Endodermal cell (in vitro differentiated cells): ENCODE measurements around the gene TPSD1. TPM values are rescaled to one million over a fixed set of nuclear protein-coding genes. Genes with fewer than 3 reads are reported as not detected.
"Not testable (repeated sequence)": the region's sequence is repeated elsewhere in the genome, so short reads cannot be mapped to it uniquely, and the experiment has no call there.

Experiments
- DNase-seq: peaks from one replicate; pipeline ENCODE4 v3.0.0-alpha.2; 2017
- H3K27ac ChIP-seq: 2 replicates; pipeline ENCODE4 v1.5.1; 2013; ENCODE audit warnings: mild to moderate bottlenecking, low read depth, low read length, moderate library complexity
- H3K27me3 ChIP-seq: 2 replicates; pipeline ENCODE4 v1.6.1; 2013; ENCODE audit warnings: mild to moderate bottlenecking, low read length, moderate library complexity; ENCODE audit not compliant: insufficient read depth, control insufficient read depth, poor library complexity, severe bottlenecking
- H3K36me3 ChIP-seq: 2 replicates; pipeline ENCODE4 v1.7.0; 2013; ENCODE audit warnings: mild to moderate bottlenecking, low read length, moderate library complexity; ENCODE audit not compliant: control insufficient read depth, insufficient read depth
- H3K4me1 ChIP-seq: one replicate; pipeline ENCODE4 v1.7.0; 2013; ENCODE audit warnings: low read length; ENCODE audit not compliant: control insufficient read depth, insufficient read depth
- H3K4me3 ChIP-seq: 2 replicates; pipeline ENCODE4 v1.5.1; 2013; ENCODE audit warnings: mild to moderate bottlenecking, low read length, moderate library complexity
- H3K9ac ChIP-seq: 2 replicates; pipeline ENCODE4 v1.6.1; 2013; ENCODE audit warnings: mild to moderate bottlenecking, low read length, moderate library complexity; ENCODE audit not compliant: poor library complexity, severe bottlenecking; ENCODE audit errors: extremely low read depth
- H3K9me3 ChIP-seq: 2 replicates; pipeline ENCODE4 v1.6.1; 2013; ENCODE audit warnings: mild to moderate bottlenecking, low read length, moderate library complexity; ENCODE audit not compliant: control insufficient read depth
- H3K27ac Mint-ChIP-seq: 2 replicates; pipeline ENCODE4 v1.8.0; 2020; ENCODE audit warnings: mixed read lengths
- H3K27me3 Mint-ChIP-seq: 2 replicates; pipeline ENCODE4 v1.8.0; 2021; ENCODE audit warnings: mild to moderate bottlenecking, mixed read lengths; ENCODE audit not compliant: insufficient read depth
- H3K36me3 Mint-ChIP-seq: 2 replicates; pipeline ENCODE4 v1.8.0; 2020; ENCODE audit warnings: low read depth, mixed read lengths
- H3K4me1 Mint-ChIP-seq: 2 replicates; pipeline ENCODE4 v1.8.0; 2020; ENCODE audit warnings: mixed read lengths
- H3K4me3 Mint-ChIP-seq: 2 replicates; pipeline ENCODE4 v1.8.0; 2020; ENCODE audit warnings: mild to moderate bottlenecking, moderate library complexity, mixed read lengths
- H3K9me3 Mint-ChIP-seq: 2 replicates; pipeline ENCODE4 v1.8.0; 2020; ENCODE audit warnings: mild to moderate bottlenecking, mixed read lengths
- whole genome bisulfite sequencing, 2 experiments: methylation state at CpG; one replicate each; pipeline versions ENCODE4 v1.1.5 to v1.1.7; 2013; ENCODE audit warnings: missing lambda C conversion rate in 2 of 2, mixed read lengths in 1 of 2; ENCODE audit not compliant: insufficient coverage in 1 of 2, insufficient read length in 1 of 2; 5-methylcytosine and 5-hydroxymethylcytosine counted together
- long read RNA-seq, 4 experiments: library from polyadenylated mRNA in 2 of 4; library from RNA in 1 of 4; library from capped mRNA in 1 of 4; stranded (forward) in 3 of 4; unstranded in 1 of 4; transcript quantifications; one replicate each; pipeline ENCODE4 v2.0.0, GENCODE V29; 2020 to 2021; ENCODE audit warnings: inconsistent platforms in 1 of 4
- polyA plus RNA-seq, 2 experiments: library from polyadenylated mRNA; stranded (reverse); fragments of 50-300 nt; gene quantifications; one replicate each; pipeline ENCODE4 v1.2.3, GENCODE V29; 2013
- total RNA-seq, 2 donors: library from RNA; stranded (reverse); fragmentation: NEBNext Ultra II Directional in 1 of 2; extraction: Animal tissue kit (Norgen Biotek cat#: 25700) in 1 of 2; gene quantifications; 2 replicates in 1 of 2; 3 replicates in 1 of 2; pipeline ENCODE4 v1.2.1, GENCODE V29; 2021
- TF ChIP-seq, protein P1 (sequence below): fragments of 200-600 bp; sonication (generic); conservative IDR thresholded peaks from 2 replicates; pipeline ENCODE4 v1.5.0; 2021; ENCODE audit warnings: antibody characterized with exemption, mild to moderate bottlenecking

TPSD1 gene
- total RNA-seq = not detected
- not detected for polyA plus RNA-seq (2013, experiment 1 of 2)
- not detected for polyA plus RNA-seq (2013, experiment 2 of 2)
- long read RNA-seq, experiment 1 = 0 reads
- long read RNA-seq, experiment 2 = 0 reads
- long read RNA-seq, experiment 3 = 0 reads
- long read RNA-seq, experiment 4 = 0 reads

DNA sequence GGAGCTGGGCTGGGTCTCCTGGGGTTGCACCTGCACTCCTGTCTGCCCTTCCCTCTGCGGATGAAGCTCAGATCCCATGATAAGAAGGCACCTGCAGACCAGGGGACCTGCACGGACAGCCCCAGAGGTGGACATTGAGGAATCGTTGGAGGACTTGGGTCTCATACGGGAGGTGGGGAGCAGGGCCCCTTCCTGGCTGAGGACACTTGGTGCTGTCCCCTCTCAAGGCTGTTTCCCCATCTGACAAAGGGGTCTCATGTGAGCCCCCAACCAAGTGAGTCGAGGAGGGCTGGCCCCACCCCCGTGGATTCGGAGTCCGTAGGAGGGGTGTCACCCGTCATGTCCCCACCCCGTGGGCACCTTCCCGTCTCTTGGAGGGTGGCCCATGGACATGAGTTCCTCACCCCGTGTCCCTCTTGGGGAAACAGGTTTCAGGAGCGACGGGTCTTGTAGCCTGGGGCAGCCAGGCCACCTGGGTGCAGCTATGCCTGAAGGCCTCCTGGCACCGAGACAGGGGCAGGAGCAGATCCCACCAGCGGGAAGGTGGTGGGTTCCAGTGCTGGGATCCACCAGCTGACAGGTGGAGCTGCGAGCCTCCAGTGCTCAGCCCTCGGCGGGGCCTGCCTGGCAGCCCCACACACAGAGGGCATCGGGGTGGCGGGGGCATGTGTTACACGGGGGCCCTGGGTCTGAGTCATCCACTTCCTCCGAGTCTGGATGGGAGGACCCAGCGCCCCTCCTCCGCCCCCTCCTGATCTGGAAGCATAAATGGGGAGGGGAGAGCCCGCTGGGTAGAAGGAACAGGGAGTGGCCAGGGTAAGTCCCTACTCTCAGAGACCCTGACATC, at the start of gene TPSD1:
TPSD1 (plus strand) TSS at position 794 of the 847 bp plus-strand sequence. CDS start 212 bp downstream, outside the sequence.
- not testable (repeated sequence) for H3K27ac ChIP-seq, H3K4me3 ChIP-seq, H3K4me3 Mint-ChIP-seq, H3K36me3 Mint-ChIP-seq, H3K9me3 ChIP-seq, H3K9ac ChIP-seq, H3K4me1 Mint-ChIP-seq, H3K4me1 ChIP-seq, H3K9me3 Mint-ChIP-seq, H3K27ac Mint-ChIP-seq, DNase-seq, H3K36me3 ChIP-seq
- peaks cover 19% of the 10 kb centered on the region for H3K27me3 ChIP-seq
- H3K27me3 Mint-ChIP-seq = peaks cover 11% of the 10 kb centered on the region
- WGBS, 2 experiments = 86% methylated on average over 6 to 19 of the region's 26 CpGs

DNA sequence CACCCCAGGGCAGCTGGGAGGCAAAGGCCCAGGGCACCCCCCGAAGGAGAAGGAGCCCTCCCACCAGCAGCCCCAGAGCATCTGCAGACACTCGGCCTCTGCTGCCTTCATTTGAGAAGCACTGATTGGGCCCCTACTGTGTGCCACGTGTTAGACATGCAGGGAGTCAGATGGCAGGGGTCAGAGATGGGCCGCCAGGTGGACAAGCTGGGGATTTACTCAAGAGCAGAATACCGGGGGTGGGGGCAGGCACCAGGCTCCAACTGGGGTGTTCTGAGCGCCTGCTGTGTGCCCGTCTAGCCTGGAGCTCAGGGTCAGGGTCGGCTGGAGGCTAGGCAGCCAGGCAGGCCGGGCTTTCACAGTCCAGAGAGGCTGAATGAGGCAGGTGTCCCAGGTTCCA, 49.5 kb upstream of the TPSD1 start:
- H3K9me3 Mint-ChIP-seq = no peaks in the 10 kb centered on the region
- H3K27me3 ChIP-seq = no peaks in the 10 kb centered on the region
- H3K4me3 ChIP-seq = no peak overlapping the region
- H3K36me3 ChIP-seq = peaks cover 7% of the 10 kb centered on the region
- H3K27ac ChIP-seq = no peak overlapping the region
- no peak overlapping the region for H3K4me3 Mint-ChIP-seq
- no peak overlapping the region for H3K9ac ChIP-seq
- WGBS, 2 experiments = 86 to 88% methylated on average over 8 to 9 of the region's 9 CpGs
- TF ChIP-seq, protein P1, sequence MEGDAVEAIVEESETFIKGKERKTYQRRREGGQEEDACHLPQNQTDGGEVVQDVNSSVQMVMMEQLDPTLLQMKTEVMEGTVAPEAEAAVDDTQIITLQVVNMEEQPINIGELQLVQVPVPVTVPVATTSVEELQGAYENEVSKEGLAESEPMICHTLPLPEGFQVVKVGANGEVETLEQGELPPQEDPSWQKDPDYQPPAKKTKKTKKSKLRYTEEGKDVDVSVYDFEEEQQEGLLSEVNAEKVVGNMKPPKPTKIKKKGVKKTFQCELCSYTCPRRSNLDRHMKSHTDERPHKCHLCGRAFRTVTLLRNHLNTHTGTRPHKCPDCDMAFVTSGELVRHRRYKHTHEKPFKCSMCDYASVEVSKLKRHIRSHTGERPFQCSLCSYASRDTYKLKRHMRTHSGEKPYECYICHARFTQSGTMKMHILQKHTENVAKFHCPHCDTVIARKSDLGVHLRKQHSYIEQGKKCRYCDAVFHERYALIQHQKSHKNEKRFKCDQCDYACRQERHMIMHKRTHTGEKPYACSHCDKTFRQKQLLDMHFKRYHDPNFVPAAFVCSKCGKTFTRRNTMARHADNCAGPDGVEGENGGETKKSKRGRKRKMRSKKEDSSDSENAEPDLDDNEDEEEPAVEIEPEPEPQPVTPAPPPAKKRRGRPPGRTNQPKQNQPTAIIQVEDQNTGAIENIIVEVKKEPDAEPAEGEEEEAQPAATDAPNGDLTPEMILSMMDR = peak; percentile 32
- no peaks in the 10 kb centered on the region for H3K27me3 Mint-ChIP-seq
- H3K9me3 ChIP-seq = no peaks in the 10 kb centered on the region
- no peaks in the 10 kb centered on the region for H3K4me1 ChIP-seq
- H3K36me3 Mint-ChIP-seq = peaks cover 22% of the 10 kb centered on the region
- no peak overlapping the region for H3K27ac Mint-ChIP-seq
- peak; percentile 66 for DNase-seq
- no peaks in the 10 kb centered on the region for H3K4me1 Mint-ChIP-seq

DNA sequence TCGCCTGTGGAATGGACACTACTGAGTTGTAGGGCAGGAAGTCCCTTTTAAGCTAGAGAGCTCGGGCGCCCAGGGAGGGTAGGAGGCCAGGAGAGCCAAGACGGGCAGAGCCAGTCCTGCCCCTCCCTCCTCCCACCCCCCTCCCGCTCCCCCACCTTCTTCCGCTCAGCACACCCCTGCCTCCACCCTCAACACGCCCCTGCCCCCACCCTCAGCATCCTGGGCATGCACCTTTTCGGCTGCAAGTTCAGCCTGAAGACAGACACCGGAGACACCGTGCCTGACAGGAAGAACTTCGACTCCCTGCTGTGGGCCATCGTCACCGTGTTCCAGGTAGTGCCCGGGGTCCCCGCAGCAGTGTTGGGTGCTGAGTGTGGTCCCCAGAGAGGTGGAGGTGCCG, 49.1 kb upstream of the TPSD1 start:
- WGBS, 2 experiments = 81 to 92% methylated on average over 5 to 11 of the region's 16 CpGs
- TF ChIP-seq, protein P1 = no peak
- Mint-ChIP-seq H3K27me3 (no peaks in the 10 kb centered on the region), H3K9me3 (no peaks in the 10 kb centered on the region), H3K36me3 (peaks cover 19% of the 10 kb centered on the region), H3K4me3 (no peak overlapping the region), H3K27ac (no peak overlapping the region), H3K4me1 (no peaks in the 10 kb centered on the region)
- Histone ChIP-seq H3K4me1 (no peaks in the 10 kb centered on the region), H3K4me3 (no peak overlapping the region), H3K9ac (no peak overlapping the region), H3K27me3 (no peaks in the 10 kb centered on the region), H3K27ac (no peak overlapping the region), H3K36me3 (peaks cover 7% of the 10 kb centered on the region), H3K9me3 (no peaks in the 10 kb centered on the region)
- no peak for DNase-seq
